HG02571 (cell line): ENCODE results near the gene RAE1.
"Not testable (repeated sequence)": the region's sequence is repeated elsewhere in the genome, so short reads cannot be mapped to it uniquely, and the experiment has no call there.

Source experiments
- ATAC-seq: cut with Tn5 transposase; IDR thresholded peaks from one replicate; pipeline ENCODE4 v1.9.1; 2021; ENCODE audit warnings: mild to moderate bottlenecking, moderate library complexity; ENCODE audit not compliant: unreplicated experiment

The RAE1 gene

GRCh38 chr20:57326667-57327455 lies 24.2 kb upstream of the RAE1 start:
- ATAC-seq = no peak

GRCh38 chr20:57327820-57328219 lies 23.2 kb upstream of the RAE1 start:
- ATAC-seq = no peak

- no peak for ATAC-seq
Measured at GRCh38 chr20:57329608-57330221, 21.3 kb upstream of the RAE1 start, which contains the start of gene SPO11. SPO11 (plus strand) TSS chr20:57329803; CDS start chr20:57329868, 65 bp downstream.

GRCh38 chr20:57330998-57331397 lies 20.1 kb upstream of the RAE1 start:
- no peak for ATAC-seq

- ATAC-seq = no peak
Measured at GRCh38 chr20:57332105-57333089, 18.7 kb upstream of the RAE1 start.

GRCh38 chr20:57335392-57335791 lies 15.7 kb upstream of the RAE1 start:
- no peak for ATAC-seq

GRCh38 chr20:57341663-57342062 lies 9.4 kb upstream of the RAE1 start:
- ATAC-seq = no peak

- ATAC-seq = no peak
Measured at GRCh38 chr20:57342829-57343228, 8.2 kb upstream of the RAE1 start.

GRCh38 chr20:57346477-57346876 lies 4.6 kb upstream of the RAE1 start:
- ATAC-seq = no peak

GRCh38 chr20:57347393-57347792 lies 3.7 kb upstream of the RAE1 start:
- ATAC-seq = no peak

GRCh38 chr20:57348200-57348921 lies 2.7 kb upstream of the RAE1 start:
- not testable (repeated sequence) for ATAC-seq

- ATAC-seq = not testable (repeated sequence)
Measured at GRCh38 chr20:57348922-57349574, 2.0 kb upstream of the RAE1 start.

GRCh38 chr20:57350081-57350710 lies 859 bp upstream of the RAE1 start:
- ATAC-seq = no peak

- ATAC-seq = not testable (repeated sequence)
Measured at GRCh38 chr20:57350726-57351041, 371 bp upstream of the RAE1 start.

GRCh38 chr20:57352305-57352704 lies 1.2 kb downstream of the RAE1 start:
- no peak for ATAC-seq

- ATAC-seq = no peak
Measured at GRCh38 chr20:57353351-57353750, 2.3 kb downstream of the RAE1 start.

GRCh38 chr20:57361517-57361916 lies 10.5 kb downstream of the RAE1 start:
- no peak for ATAC-seq

- no peak for ATAC-seq
Measured at GRCh38 chr20:57364451-57364850, 13.4 kb downstream of the RAE1 start.

- ATAC-seq = no peak
Measured at GRCh38 chr20:57369596-57369995, 18.5 kb downstream of the RAE1 start.

GRCh38 chr20:57370316-57370715 lies 19.3 kb downstream of the RAE1 start:
- ATAC-seq = no peak
